HL-60 (cell line): ENCODE measurements around the gene PPP1R10.
A peak's percentile ranks its signal among the peaks of the same experiment; 100 is the strongest.

Experiments
- DNase-seq, 2 experiments: peaks; one replicate each; pipeline ENCODE4 v3.0.0-alpha.2; 2010 to 2020; ENCODE audit warnings: low read depth in 1 of 2, low spot score in 1 of 2
- H3K27ac ChIP-seq: fragments of 250-450 bp; sonication (Bioruptor Pico); replicated peaks from 2 replicates; pipeline ENCODE4 v1.5.1; 2020; ENCODE audit warnings: mild to moderate bottlenecking, moderate library complexity
- H3K27me3 ChIP-seq: fragments of 250-450 bp; sonication (Bioruptor Pico); 2 replicates; pipeline ENCODE4 v1.5.1; 2021; ENCODE audit warnings: mild to moderate bottlenecking, moderate library complexity; ENCODE audit not compliant: insufficient read depth, poor library complexity, severe bottlenecking
- H3K4me3 ChIP-seq: replicated peaks from 2 replicates; pipeline ENCODE4 v1.5.1; 2011; ENCODE audit warnings: mild to moderate bottlenecking, control low read depth, low read length; ENCODE audit not compliant: insufficient read depth
- GABPA ChIP-seq: IDR thresholded peaks from 2 replicates; pipeline ENCODE4 v1.6.1; 2012; ENCODE audit warnings: low read depth
- POLR2AphosphoS5 ChIP-seq: IDR thresholded peaks from 2 replicates; pipeline ENCODE4 v1.6.1; 2012; ENCODE audit warnings: low read depth
- SPI1 ChIP-seq: IDR thresholded peaks from 2 replicates; pipeline ENCODE4 v1.6.1; 2012; ENCODE audit warnings: low read depth, mild to moderate bottlenecking, borderline replicate concordance
- TF ChIP-seq, protein P1 (sequence below): IDR thresholded peaks from one replicate; pipeline ENCODE4 v1.5.1; 2011; ENCODE audit warnings: low read length, control low read depth, inconsistent platforms; ENCODE audit not compliant: insufficient read depth
- TF ChIP-seq, protein P2 (sequence below): IDR thresholded peaks from 2 replicates; pipeline ENCODE4 v1.6.1; 2012; ENCODE audit warnings: low read depth; ENCODE audit not compliant: insufficient replicate concordance

Gene PPP1R10

DNA sequence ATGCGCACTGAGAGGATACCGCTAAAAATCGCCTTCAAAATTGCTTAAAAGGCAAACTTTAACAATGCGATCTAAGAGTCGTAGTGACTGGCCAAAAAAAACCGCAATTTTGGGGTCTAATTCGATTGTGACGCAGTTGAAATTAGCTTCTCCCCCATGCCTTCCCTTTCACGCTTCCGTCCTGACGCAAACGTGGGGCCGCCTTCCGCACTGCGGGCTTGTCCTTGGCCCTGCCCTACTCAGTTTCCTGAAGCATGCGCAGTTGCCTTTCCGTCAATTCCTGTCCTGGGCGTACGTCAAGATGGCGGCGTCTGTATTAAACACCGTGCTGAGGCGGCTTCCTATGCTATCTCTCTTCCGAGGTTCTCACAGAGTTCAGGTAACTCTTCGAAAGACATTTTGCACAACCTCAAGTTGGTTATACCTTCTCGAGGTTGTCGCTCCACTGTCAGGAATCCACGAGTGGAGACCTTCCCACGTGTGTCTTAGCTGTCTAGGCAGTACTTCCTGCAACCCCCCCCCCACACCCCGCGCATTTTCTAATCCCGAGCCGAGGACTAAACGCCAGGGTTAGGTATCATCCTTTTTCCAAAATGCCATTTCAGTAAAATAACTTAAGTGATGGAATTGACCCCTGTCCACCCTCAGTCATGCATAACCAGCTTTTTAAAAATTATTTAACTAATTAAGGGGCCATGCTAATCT, 674 bp upstream of the PPP1R10 start, which contains the start of gene MRPS18B:
TSS of gene MRPS18B (plus strand) at position 276 of the 705 bp plus-strand sequence. CDS start at position 302, 26 bp downstream.
- Histone ChIP-seq H3K27me3 (no peaks in the 10 kb centered on the region), H3K27ac (peak within 1 kb of the TSS; percentile 99), H3K4me3 (peak within 1 kb of the TSS; percentile 83)
- peak; percentile 98 to 99 for DNase-seq
- peak; percentile 35; the same call in 1 of the 2 replicates for TF ChIP-seq SPI1
- TF ChIP-seq GABPA = peak; percentile 48; the same call in 1 of the 2 replicates
- TF ChIP-seq, protein P1, sequence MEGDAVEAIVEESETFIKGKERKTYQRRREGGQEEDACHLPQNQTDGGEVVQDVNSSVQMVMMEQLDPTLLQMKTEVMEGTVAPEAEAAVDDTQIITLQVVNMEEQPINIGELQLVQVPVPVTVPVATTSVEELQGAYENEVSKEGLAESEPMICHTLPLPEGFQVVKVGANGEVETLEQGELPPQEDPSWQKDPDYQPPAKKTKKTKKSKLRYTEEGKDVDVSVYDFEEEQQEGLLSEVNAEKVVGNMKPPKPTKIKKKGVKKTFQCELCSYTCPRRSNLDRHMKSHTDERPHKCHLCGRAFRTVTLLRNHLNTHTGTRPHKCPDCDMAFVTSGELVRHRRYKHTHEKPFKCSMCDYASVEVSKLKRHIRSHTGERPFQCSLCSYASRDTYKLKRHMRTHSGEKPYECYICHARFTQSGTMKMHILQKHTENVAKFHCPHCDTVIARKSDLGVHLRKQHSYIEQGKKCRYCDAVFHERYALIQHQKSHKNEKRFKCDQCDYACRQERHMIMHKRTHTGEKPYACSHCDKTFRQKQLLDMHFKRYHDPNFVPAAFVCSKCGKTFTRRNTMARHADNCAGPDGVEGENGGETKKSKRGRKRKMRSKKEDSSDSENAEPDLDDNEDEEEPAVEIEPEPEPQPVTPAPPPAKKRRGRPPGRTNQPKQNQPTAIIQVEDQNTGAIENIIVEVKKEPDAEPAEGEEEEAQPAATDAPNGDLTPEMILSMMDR = no peak
- TF ChIP-seq, protein P2, sequence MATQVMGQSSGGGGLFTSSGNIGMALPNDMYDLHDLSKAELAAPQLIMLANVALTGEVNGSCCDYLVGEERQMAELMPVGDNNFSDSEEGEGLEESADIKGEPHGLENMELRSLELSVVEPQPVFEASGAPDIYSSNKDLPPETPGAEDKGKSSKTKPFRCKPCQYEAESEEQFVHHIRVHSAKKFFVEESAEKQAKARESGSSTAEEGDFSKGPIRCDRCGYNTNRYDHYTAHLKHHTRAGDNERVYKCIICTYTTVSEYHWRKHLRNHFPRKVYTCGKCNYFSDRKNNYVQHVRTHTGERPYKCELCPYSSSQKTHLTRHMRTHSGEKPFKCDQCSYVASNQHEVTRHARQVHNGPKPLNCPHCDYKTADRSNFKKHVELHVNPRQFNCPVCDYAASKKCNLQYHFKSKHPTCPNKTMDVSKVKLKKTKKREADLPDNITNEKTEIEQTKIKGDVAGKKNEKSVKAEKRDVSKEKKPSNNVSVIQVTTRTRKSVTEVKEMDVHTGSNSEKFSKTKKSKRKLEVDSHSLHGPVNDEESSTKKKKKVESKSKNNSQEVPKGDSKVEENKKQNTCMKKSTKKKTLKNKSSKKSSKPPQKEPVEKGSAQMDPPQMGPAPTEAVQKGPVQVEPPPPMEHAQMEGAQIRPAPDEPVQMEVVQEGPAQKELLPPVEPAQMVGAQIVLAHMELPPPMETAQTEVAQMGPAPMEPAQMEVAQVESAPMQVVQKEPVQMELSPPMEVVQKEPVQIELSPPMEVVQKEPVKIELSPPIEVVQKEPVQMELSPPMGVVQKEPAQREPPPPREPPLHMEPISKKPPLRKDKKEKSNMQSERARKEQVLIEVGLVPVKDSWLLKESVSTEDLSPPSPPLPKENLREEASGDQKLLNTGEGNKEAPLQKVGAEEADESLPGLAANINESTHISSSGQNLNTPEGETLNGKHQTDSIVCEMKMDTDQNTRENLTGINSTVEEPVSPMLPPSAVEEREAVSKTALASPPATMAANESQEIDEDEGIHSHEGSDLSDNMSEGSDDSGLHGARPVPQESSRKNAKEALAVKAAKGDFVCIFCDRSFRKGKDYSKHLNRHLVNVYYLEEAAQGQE = peak; percentile 75
- peak; percentile 95 for TF ChIP-seq POLR2AphosphoS5

DNA sequence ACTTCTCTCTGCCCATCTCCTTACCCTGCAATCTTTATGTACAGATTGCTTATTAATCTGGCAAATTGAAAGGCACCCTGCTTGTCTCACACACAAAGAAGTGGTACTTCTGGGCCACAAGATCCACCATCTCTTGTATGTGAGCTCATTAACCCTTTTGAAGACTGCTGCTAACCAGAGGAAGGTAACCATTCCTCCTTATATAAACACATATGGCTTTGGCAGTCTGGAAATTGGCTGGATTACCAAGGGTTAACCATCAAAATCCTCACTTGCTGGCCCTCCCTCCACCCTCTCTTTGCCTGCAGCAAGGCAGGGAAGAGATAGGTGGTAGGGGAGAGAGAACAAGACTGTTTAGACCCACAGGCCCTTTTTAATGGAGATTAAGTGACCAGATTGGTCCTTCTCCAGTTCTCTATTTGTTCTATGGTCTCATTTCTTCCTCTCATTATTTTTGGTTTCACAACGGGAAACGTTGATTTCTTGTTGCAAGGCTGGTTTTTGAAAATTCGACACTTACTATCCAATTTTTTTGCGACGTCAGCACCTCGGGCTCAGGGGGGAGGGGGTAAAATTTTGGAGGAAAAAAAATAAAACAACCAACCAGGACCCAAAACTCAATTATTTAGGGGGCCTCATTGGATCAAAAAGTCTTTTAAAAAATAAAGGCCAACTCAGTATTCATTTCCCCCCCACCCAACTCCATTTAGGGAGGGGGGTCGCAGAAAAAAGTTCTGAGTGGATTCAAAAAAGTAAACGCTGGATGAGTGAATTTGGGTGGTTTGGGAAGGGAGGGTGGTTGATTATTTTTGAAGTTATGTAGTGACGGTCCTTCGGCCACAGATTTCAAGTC, 859 bp downstream of the PPP1R10 start:
- peak overlapping the region; percentile 83 for H3K4me3 ChIP-seq
- DNase-seq = peak in 1 of 2 experiments; percentile 52
- H3K27me3 ChIP-seq = no peaks in the 10 kb centered on the region
- TF ChIP-seq GABPA (no peak), POLR2AphosphoS5 (peak; percentile 90)
- TF ChIP-seq, protein P1 = no peak
- peak overlapping the region; percentile 99 for H3K27ac ChIP-seq

GRCh38 chr6:30615219-30615957, 1.7 kb downstream of the PPP1R10 start:
- DNase-seq = peak in 1 of 2 experiments; percentile 69
- peak overlapping the region; percentile 99 for H3K27ac ChIP-seq
- TF ChIP-seq, protein P2 = peak; percentile 3
- TF ChIP-seq POLR2AphosphoS5 = peak; percentile 50
- TF ChIP-seq SPI1 = no peak
- no peak for TF ChIP-seq GABPA
- TF ChIP-seq, protein P1 = no peak
- no peaks in the 10 kb centered on the region for H3K27me3 ChIP-seq
- peak overlapping the region; percentile 83 for H3K4me3 ChIP-seq
